Stimulated activated CD4-positive, alpha-beta T cell treated with anti-CD3 and anti-CD28 coated beads, Interleukin-15, amount 100 ng/mL, for 48 hours (primary cell): ENCODE data around the gene UGT2B10.
"Not testable (repeated sequence)": the region's sequence is repeated elsewhere in the genome, so short reads cannot be mapped to it uniquely, and the experiment has no call there.

ENCODE experiments used
- DNase-seq, 2 donors: peaks; one replicate each; pipeline ENCODE4 v3.0.0-alpha.2; 2020; ENCODE audit warnings: low read depth in 2 of 2

Gene UGT2B10

DNA sequence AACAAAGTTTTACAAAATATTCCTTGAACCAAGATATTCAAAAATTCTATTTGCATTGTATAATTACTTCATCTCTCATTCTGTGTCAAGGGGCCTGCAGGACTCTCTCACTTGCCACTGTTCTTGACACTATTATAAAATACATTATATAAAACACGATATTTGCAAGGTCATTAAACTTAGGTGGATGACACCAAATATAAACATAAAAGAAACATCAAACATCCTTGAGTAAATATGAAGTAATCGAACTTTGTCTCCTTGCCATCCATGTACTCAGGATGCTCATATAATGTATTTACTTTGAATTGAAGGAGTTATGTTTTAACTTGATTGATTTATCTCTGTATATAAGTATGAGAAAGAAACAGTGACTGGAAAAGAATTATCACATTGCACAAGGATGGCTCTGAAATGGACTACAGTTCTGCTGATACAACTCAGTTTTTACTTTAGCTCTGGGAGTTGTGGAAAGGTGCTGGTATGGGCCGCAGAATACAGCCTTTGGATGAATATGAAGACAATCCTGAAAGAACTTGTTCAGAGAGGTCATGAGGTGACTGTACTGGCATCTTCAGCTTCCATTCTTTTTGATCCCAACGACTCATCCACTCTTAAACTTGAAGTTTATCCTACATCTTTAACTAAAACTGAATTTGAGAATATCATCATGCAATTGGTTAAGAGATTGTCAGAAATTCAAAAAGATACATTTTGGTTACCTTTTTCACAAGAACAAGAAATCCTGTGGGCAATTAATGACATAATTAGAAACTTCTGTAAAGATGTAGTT, at the start of gene UGT2B10:
Gene UGT2B10, plus strand, starts transcription at position 378 of the 793 bp plus-strand sequence. Its CDS starts 26 bp downstream, at position 404.
- not testable (repeated sequence) for DNase-seq

DNA sequence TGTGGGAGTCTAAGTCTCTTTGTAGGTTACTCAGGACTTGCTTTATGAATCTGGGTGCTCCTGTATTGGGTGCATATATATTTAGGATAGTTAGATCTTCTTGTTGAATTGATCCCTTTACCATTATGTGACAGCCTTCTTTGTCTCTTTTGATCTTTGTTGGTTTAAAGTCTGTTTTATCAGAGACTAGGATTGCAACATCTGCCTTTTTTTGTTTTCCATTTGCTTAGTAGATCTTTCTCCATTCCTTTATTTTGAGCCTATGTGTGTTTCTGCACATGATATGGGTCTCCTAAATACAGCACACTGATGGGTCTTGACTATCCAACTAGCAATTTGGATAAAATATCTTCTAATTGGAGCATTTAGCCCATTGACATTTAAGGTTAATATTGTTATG, 44.0 kb upstream of the UGT2B10 start:
- DNase-seq = not testable (repeated sequence)

- no peak for DNase-seq
These were observed 42.1 kb upstream of the UGT2B10 start for GRCh38 chr4:68773699-68774098.

- no peak for DNase-seq
These were observed 35.6 kb upstream of the UGT2B10 start for GRCh38 chr4:68780232-68780631.

- no peak for DNase-seq
These were observed 18.7 kb upstream of the UGT2B10 start for GRCh38 chr4:68797048-68797447.

GRCh38 chr4:68797618-68798017, 18.2 kb upstream of the UGT2B10 start:
- no peak for DNase-seq

DNA sequence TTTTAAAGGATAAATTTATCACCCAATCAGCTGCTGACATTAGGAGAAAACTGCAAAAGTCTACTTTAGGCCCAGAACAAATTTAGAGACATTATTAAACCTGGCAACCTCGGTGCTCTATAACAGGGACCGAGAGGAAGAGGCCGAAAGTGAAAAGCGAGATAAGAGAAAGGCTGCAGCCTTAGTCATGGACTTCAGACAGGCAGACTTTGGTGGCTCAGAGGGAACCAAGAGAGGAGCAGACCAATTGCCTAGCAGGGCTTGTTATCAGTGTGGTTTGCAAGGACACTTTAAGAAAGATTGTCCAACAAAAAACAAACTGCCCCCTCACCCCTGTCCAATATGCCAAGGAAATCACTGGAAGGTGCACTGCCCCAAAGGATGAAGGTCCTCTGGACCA, 12.8 kb upstream of the UGT2B10 start:
- no peak for DNase-seq

GRCh38 chr4:68808060-68808459, 7.7 kb upstream of the UGT2B10 start:
- no peak for DNase-seq

- no peak for DNase-seq
These were observed 4.9 kb upstream of the UGT2B10 start for GRCh38 chr4:68810919-68811318.

DNA sequence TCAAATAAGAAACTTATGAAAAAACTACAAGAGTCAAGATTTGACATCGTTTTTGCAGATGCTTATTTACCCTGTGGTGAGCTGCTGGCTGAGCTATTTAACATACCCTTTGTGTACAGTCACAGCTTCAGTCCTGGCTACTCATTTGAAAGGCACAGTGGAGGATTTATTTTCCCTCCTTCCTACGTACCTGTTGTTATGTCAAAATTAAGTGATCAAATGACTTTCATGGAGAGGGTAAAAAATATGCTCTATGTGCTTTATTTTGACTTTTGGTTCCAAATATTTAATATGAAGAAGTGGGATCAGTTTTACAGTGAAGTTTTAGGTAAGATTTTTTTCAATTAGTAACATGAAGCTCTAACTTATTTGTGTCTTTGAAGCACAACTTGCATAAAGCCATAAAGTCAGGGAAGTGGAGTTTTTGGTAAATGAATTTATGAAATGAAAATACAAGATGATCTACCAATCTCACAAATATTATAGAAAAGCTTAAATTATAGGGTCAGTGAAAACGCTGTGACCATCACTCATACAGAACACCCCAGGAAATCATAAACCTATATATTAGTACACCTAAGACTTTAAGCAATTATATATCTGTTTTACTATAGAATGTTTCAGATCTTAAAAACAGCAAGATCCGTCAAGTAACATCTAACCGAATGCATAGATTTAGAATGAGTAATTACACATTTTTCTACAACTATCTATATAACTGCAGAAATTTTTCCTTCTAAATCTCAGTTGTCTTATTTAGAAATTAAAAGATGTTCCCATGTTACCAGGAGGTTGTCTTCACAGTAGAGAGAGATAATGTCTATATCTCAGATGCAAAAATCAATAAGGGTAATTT, 844 bp downstream of the UGT2B10 start:
- DNase-seq = not testable (repeated sequence)

GRCh38 chr4:68817386-68817785, 1.6 kb downstream of the UGT2B10 start:
- DNase-seq = no peak

DNA sequence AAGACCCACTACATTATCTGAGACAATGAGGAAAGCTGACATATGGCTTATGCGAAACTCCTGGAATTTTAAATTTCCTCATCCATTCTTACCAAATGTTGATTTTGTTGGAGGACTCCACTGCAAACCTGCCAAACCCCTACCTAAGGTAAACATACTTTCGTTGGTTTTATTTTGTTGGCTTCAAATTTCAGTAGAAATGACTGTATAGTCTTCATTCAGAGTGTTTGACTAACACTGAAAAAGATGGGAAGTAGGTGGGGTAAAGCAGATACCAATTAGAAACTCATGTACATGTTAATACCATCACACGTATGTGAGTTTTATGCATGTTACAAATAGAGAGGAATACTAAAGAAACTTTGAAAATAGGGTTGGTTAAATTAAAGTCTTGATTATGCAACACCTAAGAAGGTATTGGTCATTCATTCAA, 2.3 kb downstream of the UGT2B10 start:
- DNase-seq = not testable (repeated sequence)

DNA sequence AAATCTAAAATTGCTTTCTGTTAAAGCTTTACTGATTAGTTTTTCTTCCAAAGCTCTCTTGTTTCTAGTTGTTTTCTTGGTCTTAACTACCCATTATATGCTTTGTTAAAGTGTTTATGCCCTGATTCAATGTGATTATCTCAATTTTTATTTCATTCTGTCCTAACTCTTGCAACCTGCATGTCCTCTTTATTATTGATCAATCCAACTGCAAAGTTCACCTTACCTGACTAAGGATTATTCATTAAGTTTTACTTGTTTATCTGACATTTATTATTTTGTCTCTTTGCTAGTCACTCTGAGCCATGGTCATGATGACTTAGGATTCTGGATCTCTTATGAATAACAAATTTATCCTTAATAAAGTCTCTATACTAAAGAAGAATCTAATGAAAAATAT, 15.8 kb downstream of the UGT2B10 start:
- DNase-seq = no peak

- no peak for DNase-seq
These were observed 34.5 kb downstream of the UGT2B10 start for GRCh38 chr4:68850293-68850692.

DNA sequence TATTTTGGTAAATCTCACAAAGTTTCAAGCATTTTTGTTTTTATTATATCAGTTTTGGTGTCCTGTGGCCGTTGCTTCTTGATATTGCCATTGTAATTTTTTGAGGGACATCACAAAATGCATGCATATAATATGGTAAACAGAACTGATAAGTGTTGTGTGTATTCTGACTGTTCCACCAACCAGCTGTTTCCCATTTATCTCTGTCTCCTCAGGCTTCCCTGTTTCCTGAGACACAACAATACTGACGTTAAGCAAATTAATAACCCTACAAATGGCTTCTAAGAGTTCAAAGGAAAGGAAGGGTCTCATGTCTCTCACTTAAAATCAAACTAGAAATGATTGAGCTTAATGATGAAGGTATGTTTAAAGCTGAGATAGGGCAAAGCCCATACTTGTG, 40.0 kb downstream of the UGT2B10 start:
- no peak for DNase-seq

DNA sequence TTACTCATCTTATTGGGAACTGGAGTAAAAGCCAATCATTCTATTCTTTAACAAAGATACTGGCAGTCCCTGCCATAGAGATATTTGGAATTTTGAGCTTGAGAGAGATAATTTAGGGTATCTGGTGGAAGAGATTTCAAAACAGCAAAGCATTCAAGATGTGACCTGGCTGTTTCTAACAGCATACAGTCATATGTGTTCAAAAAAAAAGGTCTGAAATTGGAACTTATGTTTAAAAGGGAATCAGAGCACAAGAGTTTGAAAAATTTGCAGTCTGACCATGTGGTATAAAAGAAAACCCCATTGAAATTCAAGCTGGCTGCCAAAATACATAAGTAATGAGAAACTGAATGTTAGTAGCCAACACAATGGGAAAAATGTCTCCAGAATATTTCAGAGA, 42.2 kb downstream of the UGT2B10 start:
- DNase-seq = no peak

DNA sequence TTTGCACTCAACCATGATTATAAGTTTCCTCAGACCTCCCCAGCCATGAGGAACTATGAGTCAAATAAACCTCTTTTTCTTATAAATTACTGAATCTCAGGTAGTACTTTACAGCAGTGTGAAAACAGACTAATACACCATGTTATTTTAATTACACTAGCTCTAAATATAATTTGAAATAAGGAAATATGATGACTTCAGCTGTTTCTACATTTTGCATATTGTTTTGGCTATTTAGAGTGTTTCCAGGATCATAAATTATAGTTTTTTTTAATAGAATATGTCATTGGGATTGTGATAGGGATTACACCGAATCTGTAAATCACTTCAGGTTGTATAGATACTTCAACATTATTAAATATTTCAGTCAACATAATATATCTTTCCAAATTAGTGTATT, 43.9 kb downstream of the UGT2B10 start:
- no peak for DNase-seq

DNA sequence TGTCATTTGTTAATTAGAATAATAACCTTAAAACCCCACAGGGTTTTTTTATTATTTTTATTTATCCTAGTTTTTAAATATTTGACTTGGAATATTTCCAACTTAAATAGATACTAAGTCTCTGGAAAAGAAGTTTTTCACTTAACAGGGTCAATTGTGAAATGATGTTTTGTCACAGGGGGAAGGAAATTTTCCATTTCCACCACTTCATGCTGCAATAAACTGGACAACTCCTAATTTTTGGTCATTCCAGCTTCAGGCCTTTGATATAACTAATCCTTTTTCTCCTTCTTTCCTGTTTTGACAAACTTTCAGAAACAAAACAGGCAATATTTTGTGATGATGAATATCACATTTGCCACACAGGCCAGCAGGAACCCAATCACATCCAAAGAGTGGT, 45.3 kb downstream of the UGT2B10 start:
- DNase-seq = no peak

- DNase-seq = no peak
These were observed 48.8 kb downstream of the UGT2B10 start for GRCh38 chr4:68864438-68865187.

GRCh38 chr4:68865188-68865638, 49.4 kb downstream of the UGT2B10 start:
- no peak for DNase-seq

GRCh38 chr4:68865760-68866159, 50.0 kb downstream of the UGT2B10 start:
- DNase-seq = no peak

DNA sequence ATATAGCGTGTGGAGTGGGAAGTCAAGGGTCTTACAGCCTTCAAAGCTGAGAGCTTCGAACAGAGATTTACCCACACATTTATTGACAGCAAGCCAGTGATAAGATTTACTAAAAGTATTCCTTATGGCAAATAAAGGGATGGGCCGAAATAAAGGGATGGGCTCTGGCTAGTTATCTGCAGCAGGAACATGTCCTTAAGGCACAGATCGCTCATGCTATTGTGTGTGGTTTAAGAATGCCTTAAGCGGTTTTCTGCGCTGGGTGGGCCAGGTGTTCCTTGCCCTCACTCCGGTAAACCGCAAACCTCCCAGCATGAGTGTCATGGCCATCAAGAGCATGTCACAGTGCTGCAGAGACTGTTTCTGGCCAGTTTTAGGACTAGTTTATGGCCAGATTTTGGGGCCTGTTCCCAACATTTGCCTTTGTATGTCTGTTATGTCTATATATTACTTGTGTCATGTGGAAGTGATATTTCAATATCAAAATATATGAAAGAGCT, 53.5 kb downstream of the UGT2B10 start:
- DNase-seq = no peak
